PC-3 (cell line): ENCODE results near the gene PDGFD. TPM values are rescaled to one million over a fixed set of nuclear protein-coding genes. Genes with fewer than 3 reads are reported as not detected.

Source experiments
- ATAC-seq: fragments of 200-7000 bp; cut with Tn5 transposase; 2 replicates; pipeline ENCODE4 v1.9.1; 2020; ENCODE audit warnings: mild to moderate bottlenecking, moderate library complexity
- BruUV-seq: library from RNA; stranded (reverse); fragments of 400-500 nt; replicated peaks from 2 replicates; lab custom pipeline; 2021; lab: Mats Ljungman, UMichigan
- CTCF ChIA-PET: fragments of 300-600 bp; sonication (Branson Sonifier 250); formaldehyde crosslinking; loops from one replicate; lab custom pipeline; 2022; ENCODE audit warnings: antibody characterized with exemption; lab: Charles Lee
- POLR2A ChIA-PET: fragments of 300-600 bp; sonication (Branson Sonifier 250); formaldehyde crosslinking; loops from one replicate; lab custom pipeline; 2022; ENCODE audit warnings: antibody characterized with exemption; ENCODE audit not compliant: unreplicated experiment; lab: Charles Lee
- DNase-seq: peaks from one replicate; pipeline ENCODE4 v3.0.0-alpha.2; 2015
- H2AFZ ChIP-seq: fragments of 300-600 bp; sonication (generic); 2 replicates; pipeline ENCODE4 v1.6.0; 2016; ENCODE audit warnings: antibody characterized with exemption, low read length
- H3F3A ChIP-seq: fragments of 300-600 bp; sonication (generic); one replicate; pipeline ENCODE4 v1.6.0; 2017; ENCODE audit warnings: antibody characterized with exemption, low read length, control low read depth, mild to moderate bottlenecking; ENCODE audit not compliant: unreplicated experiment
- H3K27ac ChIP-seq: fragments of 300-600 bp; sonication (generic); 2 replicates; pipeline ENCODE4 v1.5.1; 2016; ENCODE audit warnings: mild to moderate bottlenecking, low read length
- H3K27me3 ChIP-seq: fragments of 300-600 bp; sonication (generic); 2 replicates; pipeline ENCODE4 v1.6.1; 2016; ENCODE audit warnings: low read length, mixed read lengths
- H3K36me3 ChIP-seq: fragments of 300-600 bp; sonication (generic); 2 replicates; pipeline ENCODE4 v1.6.1; 2016; ENCODE audit warnings: low read depth, mixed run types, low read length, mixed read lengths
- H3K4me1 ChIP-seq: fragments of 300-600 bp; sonication (generic); 2 replicates; pipeline ENCODE4 v1.5.1; 2016; ENCODE audit warnings: low read length; ENCODE audit not compliant: insufficient read depth
- H3K4me2 ChIP-seq: fragments of 300-600 bp; sonication (generic); 2 replicates; pipeline ENCODE4 v1.6.0; 2016; ENCODE audit warnings: low read length
- H3K4me3 ChIP-seq: fragments of 300-600 bp; sonication (generic); 2 replicates; pipeline ENCODE4 v1.5.1; 2016; ENCODE audit warnings: mild to moderate bottlenecking, low read length, mixed read lengths
- H3K79me2 ChIP-seq: fragments of 300-600 bp; sonication (generic); 2 replicates; pipeline ENCODE4 v1.6.1; 2017; ENCODE audit warnings: low read length, mixed read lengths
- H3K9ac ChIP-seq: fragments of 300-600 bp; sonication (generic); 2 replicates; pipeline ENCODE4 v1.6.0; 2016; ENCODE audit warnings: mild to moderate bottlenecking, low read length
- H3K9me2 ChIP-seq: fragments of 300-600 bp; sonication (generic); replicated peaks from 2 replicates; pipeline ENCODE4 v1.6.1; 2016; ENCODE audit warnings: mixed run types, low read length, mixed read lengths
- H3K9me3 ChIP-seq: fragments of 300-600 bp; sonication (generic); 2 replicates; pipeline ENCODE4 v1.6.1; 2016; ENCODE audit warnings: low read length, mixed read lengths
- H4K20me1 ChIP-seq: fragments of 300-600 bp; sonication (generic); 2 replicates; pipeline ENCODE4 v1.6.1; 2016; ENCODE audit warnings: low read length, mixed read lengths
- EZH2 ChIP-seq: fragments of 300-600 bp; sonication (generic); IDR thresholded peaks from one replicate; pipeline ENCODE4 v1.6.1; 2017; ENCODE audit warnings: antibody characterized with exemption, mild to moderate bottlenecking, low read length; ENCODE audit not compliant: unreplicated experiment
- EZH2phosphoT487 ChIP-seq: fragments of 300-600 bp; sonication (generic); IDR thresholded peaks from 2 replicates; pipeline ENCODE4 v1.6.1; 2018; ENCODE audit warnings: mild to moderate bottlenecking, antibody characterized with exemption, low read length, borderline replicate concordance
- intact Hi-C: fragments of 100-400 bp; cut with micrococcal nuclease; formaldehyde crosslinking; loops from 2 replicates; pipeline ENCODE4 v1.9.0; 2023
- total RNA-seq: library from RNA; depleted of rRNA; stranded (reverse); fragments of >200 nt; gene quantifications from 2 replicates; pipeline ENCODE4 v1.2.3, GENCODE V29; 2014
- TF ChIP-seq, protein P1 (sequence below): fragments of 300-600 bp; sonication (generic); conservative IDR thresholded peaks from 2 replicates; pipeline ENCODE4 v1.5.1; 2017; ENCODE audit warnings: antibody characterized with exemption, low read depth, mild to moderate bottlenecking, low read length

The PDGFD gene
- total RNA-seq, 1 experiment from 2014 or later = 5.0 TPM

DNA sequence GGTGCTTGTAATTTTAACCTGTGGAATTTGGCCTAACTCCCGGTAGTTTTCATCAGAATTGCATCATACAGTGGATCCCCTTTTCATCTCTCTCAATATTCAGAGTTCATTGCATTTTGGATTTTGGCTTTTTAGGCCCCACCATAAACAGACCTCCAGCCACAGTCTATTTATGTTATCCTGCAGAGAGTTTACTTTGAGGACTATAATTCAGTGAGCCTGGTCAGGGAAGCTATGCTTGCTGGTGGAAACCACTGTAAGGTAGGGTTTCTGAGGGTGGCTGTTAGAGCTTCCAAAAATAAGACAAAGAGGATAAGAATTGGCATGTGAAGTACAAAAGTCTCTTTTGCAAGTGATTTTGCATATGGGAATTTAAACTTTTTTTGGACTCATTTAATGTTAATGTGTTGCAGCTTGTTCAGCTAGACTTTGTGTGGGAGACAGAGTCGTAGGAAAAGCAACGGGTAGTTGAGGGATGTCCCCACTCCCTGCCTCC is 162.3 kb downstream of the PDGFD start:
- DNase-seq = no peak
- H3K9me2 ChIP-seq = no peaks in the 10 kb centered on the region
- no peaks in the 10 kb centered on the region for H3K79me2 ChIP-seq
- no peak overlapping the region for H3K4me2 ChIP-seq
- no peak for ATAC-seq
- H3K27me3 ChIP-seq = peaks cover 13% of the 10 kb centered on the region; the same call in 1 of the 2 replicates
- no peaks in the 10 kb centered on the region for H3K4me1 ChIP-seq
- TF ChIP-seq EZH2phosphoT487 (no peak), EZH2 (no peak)
- TF ChIP-seq, protein P1, sequence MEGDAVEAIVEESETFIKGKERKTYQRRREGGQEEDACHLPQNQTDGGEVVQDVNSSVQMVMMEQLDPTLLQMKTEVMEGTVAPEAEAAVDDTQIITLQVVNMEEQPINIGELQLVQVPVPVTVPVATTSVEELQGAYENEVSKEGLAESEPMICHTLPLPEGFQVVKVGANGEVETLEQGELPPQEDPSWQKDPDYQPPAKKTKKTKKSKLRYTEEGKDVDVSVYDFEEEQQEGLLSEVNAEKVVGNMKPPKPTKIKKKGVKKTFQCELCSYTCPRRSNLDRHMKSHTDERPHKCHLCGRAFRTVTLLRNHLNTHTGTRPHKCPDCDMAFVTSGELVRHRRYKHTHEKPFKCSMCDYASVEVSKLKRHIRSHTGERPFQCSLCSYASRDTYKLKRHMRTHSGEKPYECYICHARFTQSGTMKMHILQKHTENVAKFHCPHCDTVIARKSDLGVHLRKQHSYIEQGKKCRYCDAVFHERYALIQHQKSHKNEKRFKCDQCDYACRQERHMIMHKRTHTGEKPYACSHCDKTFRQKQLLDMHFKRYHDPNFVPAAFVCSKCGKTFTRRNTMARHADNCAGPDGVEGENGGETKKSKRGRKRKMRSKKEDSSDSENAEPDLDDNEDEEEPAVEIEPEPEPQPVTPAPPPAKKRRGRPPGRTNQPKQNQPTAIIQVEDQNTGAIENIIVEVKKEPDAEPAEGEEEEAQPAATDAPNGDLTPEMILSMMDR = no peak
- no peak overlapping the region for H2AFZ ChIP-seq
- H3K27ac ChIP-seq = no peak overlapping the region
- no peak overlapping the region for H3K9ac ChIP-seq
- intact Hi-C loops = no loop called here
- CTCF ChIA-PET = no interaction called here
- H3K36me3 ChIP-seq = no peaks in the 10 kb centered on the region
- no peak overlapping the region for H3K4me3 ChIP-seq
- no peaks in the 10 kb centered on the region for H3F3A ChIP-seq
- H4K20me1 ChIP-seq = no peaks in the 10 kb centered on the region
- no TSS peak for BruUV-seq
- POLR2A ChIA-PET = no interaction called here
- no peaks in the 10 kb centered on the region for H3K9me3 ChIP-seq

DNA sequence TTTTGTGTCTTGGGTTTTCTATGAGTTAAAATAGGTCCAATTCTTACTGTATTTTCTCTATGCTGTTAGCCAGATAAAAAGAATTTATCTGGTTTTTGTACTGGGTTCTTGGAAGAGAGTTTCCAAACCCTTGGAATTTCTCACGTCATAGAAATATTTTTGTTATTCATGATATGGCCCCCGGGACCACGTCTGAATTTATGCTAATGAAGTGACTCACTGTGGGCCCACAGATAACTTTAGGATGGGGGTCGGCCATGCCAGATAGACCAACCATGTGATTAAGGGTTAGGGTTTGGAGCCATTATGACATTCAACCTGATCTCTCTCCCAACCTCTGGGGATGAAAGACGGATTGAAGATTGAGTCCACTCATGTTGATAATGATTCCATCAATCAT is 163.1 kb downstream of the PDGFD start:
- Histone ChIP-seq H4K20me1 (no peaks in the 10 kb centered on the region), H3K4me2 (no peak overlapping the region), H3F3A (no peaks in the 10 kb centered on the region), H3K9me3 (no peaks in the 10 kb centered on the region), H3K79me2 (no peaks in the 10 kb centered on the region), H2AFZ (no peak overlapping the region), H3K9me2 (no peaks in the 10 kb centered on the region), H3K27me3 (peaks cover 14% of the 10 kb centered on the region; the same call in 1 of the 2 replicates), H3K9ac (no peak overlapping the region), H3K4me3 (no peak overlapping the region), H3K4me1 (no peaks in the 10 kb centered on the region), H3K36me3 (no peaks in the 10 kb centered on the region), H3K27ac (no peak overlapping the region)
- ChIA-PET CTCF (no interaction called here), POLR2A (no interaction called here)
- intact Hi-C loops = no loop called here
- no peak for ATAC-seq
- DNase-seq = no peak
- no TSS peak for BruUV-seq
- no peak for TF ChIP-seq EZH2
- TF ChIP-seq, protein P1 = no peak
- no peak for TF ChIP-seq EZH2phosphoT487

DNA sequence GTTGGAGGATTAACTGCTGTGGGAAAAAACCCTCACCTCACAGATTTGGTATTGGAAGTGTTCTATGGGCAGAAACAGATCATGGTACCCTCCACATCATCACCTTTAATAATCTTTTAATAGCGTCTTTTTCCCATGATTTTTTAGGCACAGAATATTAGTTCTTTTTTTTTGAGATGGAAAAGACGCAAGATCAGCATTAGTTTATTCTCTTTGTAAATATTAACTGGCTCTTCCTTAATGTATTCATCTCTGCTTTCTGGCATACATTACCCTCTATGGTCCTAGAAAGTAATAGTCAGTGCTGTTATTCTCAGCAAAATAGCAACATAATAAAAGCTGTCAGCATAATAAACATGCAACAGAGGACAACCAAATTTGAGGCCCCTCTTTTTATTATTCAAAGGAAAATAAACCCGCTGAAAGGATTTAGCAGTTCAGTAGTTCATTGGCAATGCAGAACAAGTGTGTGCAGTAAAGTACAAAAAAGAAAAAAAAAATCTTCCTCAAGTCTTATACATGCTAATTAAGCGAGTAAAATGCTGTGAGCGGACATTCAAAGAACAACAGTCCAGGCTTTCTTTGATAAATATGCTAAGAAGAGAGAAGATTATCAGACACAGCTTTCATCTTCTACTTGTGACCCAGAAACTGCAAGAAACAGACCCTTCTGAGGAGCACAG is 165.0 kb downstream of the PDGFD start:
- ATAC-seq = no peak
- CTCF ChIA-PET = no interaction called here
- TF ChIP-seq EZH2phosphoT487 (no peak), EZH2 (no peak)
- TF ChIP-seq, protein P1 = no peak
- H3K9me2 ChIP-seq = no peaks in the 10 kb centered on the region
- H3F3A ChIP-seq = no peaks in the 10 kb centered on the region
- no peaks in the 10 kb centered on the region for H3K9me3 ChIP-seq
- H3K79me2 ChIP-seq = no peaks in the 10 kb centered on the region
- POLR2A ChIA-PET = no interaction called here
- H2AFZ ChIP-seq = no peak overlapping the region
- H4K20me1 ChIP-seq = no peaks in the 10 kb centered on the region
- no peak overlapping the region for H3K9ac ChIP-seq
- DNase-seq = no peak
- H3K36me3 ChIP-seq = no peaks in the 10 kb centered on the region
- no peak overlapping the region for H3K27ac ChIP-seq
- H3K4me3 ChIP-seq = no peak overlapping the region
- H3K4me1 ChIP-seq = no peaks in the 10 kb centered on the region
- no TSS peak for BruUV-seq
- intact Hi-C loops = no loop called here
- H3K4me2 ChIP-seq = no peak overlapping the region
- H3K27me3 ChIP-seq = peaks cover 14% of the 10 kb centered on the region; the same call in 1 of the 2 replicates
